Hypothalamus (tissue), 51 donors: ENCODE results near the gene FGD1.

Experiments
- DNase-seq, 51 donors: peaks; one replicate each; lab custom pipeline; 2025; lab: John Stamatoyannopoulos, UW

Gene FGD1

DNA sequence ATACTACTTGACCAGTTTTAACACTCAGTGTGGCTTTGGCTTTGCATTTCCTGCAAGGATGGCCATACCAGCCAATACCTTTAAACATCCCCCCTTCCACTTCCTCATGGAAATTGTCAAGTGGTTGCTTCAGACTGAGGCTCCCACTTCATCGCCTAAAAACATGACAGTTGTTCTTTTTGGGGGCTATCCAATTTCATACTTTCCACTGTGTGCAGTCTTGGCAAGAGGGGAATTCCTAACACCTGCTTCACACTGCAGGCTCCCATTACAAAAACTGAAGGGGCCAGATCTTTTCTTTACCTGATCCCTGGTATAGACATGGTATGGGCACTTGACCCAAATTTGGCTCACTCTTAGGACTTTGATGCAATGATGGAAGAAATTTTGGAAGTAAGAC is 84.3 kb downstream of the FGD1 start:
- no peak for DNase-seq

DNA sequence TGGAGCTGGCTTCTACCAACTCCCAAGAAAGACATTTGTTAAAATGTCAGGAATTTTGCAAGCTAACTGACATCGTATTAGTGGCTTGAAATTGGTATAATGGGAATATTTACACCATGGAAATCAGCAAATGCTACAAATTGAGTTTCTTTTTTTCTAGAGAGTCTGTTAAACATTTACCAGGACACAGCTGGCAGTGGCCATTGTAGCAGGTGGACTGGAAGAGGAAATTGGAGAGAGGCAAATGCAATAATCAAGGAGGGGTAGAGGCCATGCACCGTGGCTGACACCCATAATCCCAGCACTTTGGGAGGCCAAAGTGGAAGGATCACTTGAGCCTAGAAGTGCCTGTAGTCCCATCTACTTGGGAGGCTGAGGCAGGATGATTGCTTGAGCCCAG is 88.8 kb downstream of the FGD1 start:
- no peak for DNase-seq

DNA sequence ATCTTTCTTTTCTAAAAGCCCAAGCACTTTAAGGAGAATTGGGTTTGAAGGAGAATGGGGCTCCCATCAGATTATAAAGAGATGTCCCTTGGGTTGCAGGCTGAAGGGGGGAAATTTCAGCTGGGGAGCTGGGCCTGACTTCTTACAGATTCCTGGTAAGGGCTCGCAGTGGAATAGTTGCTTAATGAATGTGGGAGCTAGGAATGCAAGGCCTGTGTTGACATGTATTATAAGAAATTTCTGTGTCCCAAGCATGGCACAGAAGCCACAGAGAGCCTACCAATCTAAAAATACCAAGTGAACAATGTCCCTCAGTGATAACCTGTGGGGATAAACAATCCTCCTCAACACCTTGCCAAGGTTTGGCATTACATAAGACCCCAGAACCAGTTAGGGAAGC is 98.9 kb downstream of the FGD1 start:
- no peak for DNase-seq
